ENCODE data around the gene THBS4.

GRCh38 chr5:80076131-80077050 lies 41.2 kb downstream of the THBS4 start:
- no peak for TF ChIP-seq CTCF (IDR thresholded peaks at IDR 0.05; ENCODE audit: poor library complexity)
- TF ChIP-seq EZH2phosphoT487 (IDR thresholded peaks at IDR 0.05; ENCODE audit: low read depth, severe bottlenecking, unreplicated experiment), result no peak

Data from hepatocyte (in vitro differentiated cells).